H1 (cell line): ENCODE data around the gene PTPN1. TPM values are rescaled to one million over a fixed set of nuclear protein-coding genes. Genes with fewer than 3 reads are reported as not detected.

Source experiments
- CTCF ChIP-seq, 3 experiments: IDR thresholded peaks; 1 replicate in 2 of 3; 2 replicates in 1 of 3; pipeline versions ENCODE4 v1.5.1 to v1.6.1; 2011; ENCODE audit warnings: low read length in 3 of 3, mild to moderate bottlenecking in 3 of 3, inconsistent platforms in 2 of 3, low read depth in 1 of 3, moderate library complexity in 1 of 3; ENCODE audit not compliant: insufficient read depth in 1 of 3; ENCODE audit errors: control extremely low read depth in 1 of 3
- polyA plus RNA-seq, 7 experiments: library from polyadenylated mRNA; depleted of rRNA in 3 of 7; stranded (reverse) in 5 of 7; unstranded in 2 of 7; fragments of >200 nt in 5 of 7; fragments of 200-250 nt in 2 of 7; gene quantifications; 1 replicate in 5 of 7; 2 replicates in 1 of 7; 4 replicates in 1 of 7; pipeline versions ENCODE4 v1.2.1 to v1.2.3, GENCODE V29; 2011 to 2013; ENCODE audit warnings: missing spikeins in 2 of 7, mixed read lengths in 2 of 7
- total RNA-seq: library from RNA; stranded (reverse); fragmentation: NEBNext Ultra II Directional; extraction: Animal tissue kit (Norgen Biotek cat#: 25700); gene quantifications from 2 replicates; pipeline ENCODE4 v1.2.1, GENCODE V29; 2021

The PTPN1 gene
- total and polyA plus RNA-seq, 2 of the 8 experiments (the other 6 are each of a cell fraction or from before 2014, with no cell fraction given), result 18.6 to 32.1 TPM

GRCh38 chr20:50575865-50576720 is 65.9 kb downstream of the PTPN1 start (continued):
- TF ChIP-seq CTCF (IDR thresholded peaks at IDR 0.05; ENCODE audit: control extremely low read depth in 1 of 3, insufficient read depth in 1 of 3, low read depth in 1 of 3, low read length in 3 of 3), result peak; percentile 79 to 95 (median 90)
